Measurements from ENCODE around the gene C1QL4. TPM values are rescaled to one million over a fixed set of nuclear protein-coding genes. Genes with fewer than 3 reads are reported as not detected.

The C1QL4 gene
- total and polyA plus RNA-seq, 9 of the 15 experiments (the other 6 are each of a cell fraction or from before 2014, with no cell fraction given) = 0.08 to 2.1 (median 0.31) TPM

GRCh38 chr12:49322708-49323523, 14.1 kb downstream of the C1QL4 start, which contains the start of gene TROAP (continued):
- TF ChIP-seq, protein P1, sequence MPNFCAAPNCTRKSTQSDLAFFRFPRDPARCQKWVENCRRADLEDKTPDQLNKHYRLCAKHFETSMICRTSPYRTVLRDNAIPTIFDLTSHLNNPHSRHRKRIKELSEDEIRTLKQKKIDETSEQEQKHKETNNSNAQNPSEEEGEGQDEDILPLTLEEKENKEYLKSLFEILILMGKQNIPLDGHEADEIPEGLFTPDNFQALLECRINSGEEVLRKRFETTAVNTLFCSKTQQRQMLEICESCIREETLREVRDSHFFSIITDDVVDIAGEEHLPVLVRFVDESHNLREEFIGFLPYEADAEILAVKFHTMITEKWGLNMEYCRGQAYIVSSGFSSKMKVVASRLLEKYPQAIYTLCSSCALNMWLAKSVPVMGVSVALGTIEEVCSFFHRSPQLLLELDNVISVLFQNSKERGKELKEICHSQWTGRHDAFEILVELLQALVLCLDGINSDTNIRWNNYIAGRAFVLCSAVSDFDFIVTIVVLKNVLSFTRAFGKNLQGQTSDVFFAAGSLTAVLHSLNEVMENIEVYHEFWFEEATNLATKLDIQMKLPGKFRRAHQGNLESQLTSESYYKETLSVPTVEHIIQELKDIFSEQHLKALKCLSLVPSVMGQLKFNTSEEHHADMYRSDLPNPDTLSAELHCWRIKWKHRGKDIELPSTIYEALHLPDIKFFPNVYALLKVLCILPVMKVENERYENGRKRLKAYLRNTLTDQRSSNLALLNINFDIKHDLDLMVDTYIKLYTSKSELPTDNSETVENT (CRISPR knock-in tag; IDR thresholded peaks at IDR 0.05) = peak; percentile 95
- TF ChIP-seq SIN3B (IDR thresholded peaks at IDR 0.05; ENCODE audit: low read depth) (peak; percentile 89), ZNF263 (CRISPR knock-in tag; IDR thresholded peaks at IDR 0.05; ENCODE audit: borderline replicate concordance) (no peak), MTA3 (IDR thresholded peaks at IDR 0.05; ENCODE audit: borderline replicate concordance) (0 out of 2 replicates have a peak, but pooled peaks have one; percentile 71), RREB1 (CRISPR knock-in tag; IDR thresholded peaks at IDR 0.05) (0 out of 2 replicates have a peak, but pooled peaks have one; percentile 26), PRMT5 (CRISPR knock-in tag; IDR thresholded peaks at IDR 0.05) (no peak), CREB1 (IDR thresholded peaks at IDR 0.05) (peak; percentile 81), CREB1 (CRISPR knock-in tag; IDR thresholded peaks at IDR 0.05) (peak; percentile 78), ATF1 (CRISPR knock-in tag; IDR thresholded peaks at IDR 0.05) (no peak), ATF1 (tag; IDR thresholded peaks at IDR 0.05) (peak; percentile 95), IRF1 (CRISPR knock-in tag; IDR thresholded peaks at IDR 0.05; ENCODE audit: borderline replicate concordance) (no peak), PCBP1 (IDR thresholded peaks at IDR 0.05; ENCODE audit: low read depth, low read length, poor library complexity, severe bottlenecking) (peak; percentile 53), ZBTB7A (IDR thresholded peaks at IDR 0.05; ENCODE audit: borderline replicate concordance, control insufficient read depth, low read depth, low read length) (peak; percentile 24; the same call in 1 of the 2 replicates), MAZ (CRISPR knock-in tag; conservative IDR thresholded peaks at IDR 0.05 in 1 of 2, IDR thresholded peaks at IDR 0.05 in 1 of 2) (peak; percentile 13 to 66; a peak in 2 of 4 replicates), BRD9 (IDR thresholded peaks at IDR 0.05; ENCODE audit: low read depth, partially characterized antibody) (peak; percentile 44), HDAC1 (IDR thresholded peaks at IDR 0.05) (peak; percentile 75 to 99; a peak in 3 of 4 replicates)
- TF ChIP-seq, protein P2, sequence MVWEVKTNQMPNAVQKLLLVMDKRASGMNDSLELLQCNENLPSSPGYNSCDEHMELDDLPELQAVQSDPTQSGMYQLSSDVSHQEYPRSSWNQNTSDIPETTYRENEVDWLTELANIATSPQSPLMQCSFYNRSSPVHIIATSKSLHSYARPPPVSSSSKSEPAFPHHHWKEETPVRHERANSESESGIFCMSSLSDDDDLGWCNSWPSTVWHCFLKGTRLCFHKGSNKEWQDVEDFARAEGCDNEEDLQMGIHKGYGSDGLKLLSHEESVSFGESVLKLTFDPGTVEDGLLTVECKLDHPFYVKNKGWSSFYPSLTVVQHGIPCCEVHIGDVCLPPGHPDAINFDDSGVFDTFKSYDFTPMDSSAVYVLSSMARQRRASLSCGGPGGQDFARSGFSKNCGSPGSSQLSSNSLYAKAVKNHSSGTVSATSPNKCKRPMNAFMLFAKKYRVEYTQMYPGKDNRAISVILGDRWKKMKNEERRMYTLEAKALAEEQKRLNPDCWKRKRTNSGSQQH (CRISPR knock-in tag; IDR thresholded peaks at IDR 0.05) = 0 out of 2 replicates have a peak, but pooled peaks have one; percentile 50

Measured in K562 (cell line).